HG02840 (cell line): ENCODE results near the gene CAPN12.

Source experiments
- ATAC-seq: cut with Tn5 transposase; IDR thresholded peaks from one replicate; pipeline ENCODE4 v1.9.1; 2021; ENCODE audit warnings: mild to moderate bottlenecking, moderate library complexity, moderate number of reproducible peaks; ENCODE audit not compliant: unreplicated experiment, low FRiP score

The CAPN12 gene

GRCh38 chr19:38739440-38740256 is 4.6 kb downstream of the CAPN12 start:
- ATAC-seq = no peak

- ATAC-seq = no peak
Measured at GRCh38 chr19:38737921-38738737, 6.1 kb downstream of the CAPN12 start.

GRCh38 chr19:38737281-38737865 is 6.9 kb downstream of the CAPN12 start:
- ATAC-seq = no peak

- no peak for ATAC-seq
Measured at GRCh38 chr19:38736413-38737280, 7.6 kb downstream of the CAPN12 start.

GRCh38 chr19:38736036-38736412 is 8.2 kb downstream of the CAPN12 start:
- no peak for ATAC-seq

- no peak for ATAC-seq
Measured at GRCh38 chr19:38735257-38735686, 9.0 kb downstream of the CAPN12 start.

GRCh38 chr19:38734426-38735256 is 9.6 kb downstream of the CAPN12 start:
- no peak for ATAC-seq

- ATAC-seq = no peak
Measured at GRCh38 chr19:38734176-38734425, 10.2 kb downstream of the CAPN12 start.

- no peak for ATAC-seq
Measured at GRCh38 chr19:38733493-38734175, 10.6 kb downstream of the CAPN12 start.

- ATAC-seq = no peak
Measured at GRCh38 chr19:38733241-38733492, 11.1 kb downstream of the CAPN12 start.

- no peak for ATAC-seq
Measured at GRCh38 chr19:38731654-38732301, 12.5 kb downstream of the CAPN12 start.

- no peak for ATAC-seq
Measured at GRCh38 chr19:38730731-38731589, 13.3 kb downstream of the CAPN12 start.

- no peak for ATAC-seq
Measured at GRCh38 chr19:38730470-38730730, 13.9 kb downstream of the CAPN12 start.

- ATAC-seq = no peak
Measured at GRCh38 chr19:38729653-38730469, 14.4 kb downstream of the CAPN12 start.

- ATAC-seq = no peak
Measured at GRCh38 chr19:38728752-38729541, 15.3 kb downstream of the CAPN12 start.

GRCh38 chr19:38727868-38728660 is 16.2 kb downstream of the CAPN12 start:
- ATAC-seq = no peak
